ENCODE data around the gene CDKAL1. TPM values are rescaled to one million over a fixed set of nuclear protein-coding genes. Genes with fewer than 3 reads are reported as not detected.

The CDKAL1 gene
- total RNA-seq, 2 donors from 2014 or later = 23.5 to 26.4 TPM

- DNase-seq = no peak
- Histone ChIP-seq H3K27me3 (ENCODE audit: control insufficient read depth, insufficient read depth, low read length, poor library complexity, severe bottlenecking) (no peaks in the 10 kb centered on the region), H3K9me3 (ENCODE audit: control insufficient read depth, low read length) (no peaks in the 10 kb centered on the region), H3K9ac (ENCODE audit: extremely low read depth, low read length, poor library complexity, severe bottlenecking) (no peak overlapping the region), H3K36me3 (ENCODE audit: control insufficient read depth, insufficient read depth, low read length) (peaks cover 27% of the 10 kb centered on the region), H3K27ac (ENCODE audit: low read depth, low read length) (no peak overlapping the region), H3K4me3 (ENCODE audit: low read length) (no peak overlapping the region), H3K4me1 (ENCODE audit: control insufficient read depth, insufficient read depth, low read length) (no peaks in the 10 kb centered on the region)
- Mint-ChIP-seq H3K9me3 (no peaks in the 10 kb centered on the region), H3K4me3 (no peak overlapping the region), H3K36me3 (ENCODE audit: low read depth) (peaks cover 28% of the 10 kb centered on the region), H3K27me3 (ENCODE audit: insufficient read depth) (no peaks in the 10 kb centered on the region), H3K27ac (no peak overlapping the region), H3K4me1 (peaks cover 13% of the 10 kb centered on the region)
- 92% methylated on average over 5 of the region's 5 CpGs for WGBS, 2 experiments (ENCODE audit: insufficient coverage in 1 of 2, insufficient read length in 1 of 2)
- TF ChIP-seq, protein P1, sequence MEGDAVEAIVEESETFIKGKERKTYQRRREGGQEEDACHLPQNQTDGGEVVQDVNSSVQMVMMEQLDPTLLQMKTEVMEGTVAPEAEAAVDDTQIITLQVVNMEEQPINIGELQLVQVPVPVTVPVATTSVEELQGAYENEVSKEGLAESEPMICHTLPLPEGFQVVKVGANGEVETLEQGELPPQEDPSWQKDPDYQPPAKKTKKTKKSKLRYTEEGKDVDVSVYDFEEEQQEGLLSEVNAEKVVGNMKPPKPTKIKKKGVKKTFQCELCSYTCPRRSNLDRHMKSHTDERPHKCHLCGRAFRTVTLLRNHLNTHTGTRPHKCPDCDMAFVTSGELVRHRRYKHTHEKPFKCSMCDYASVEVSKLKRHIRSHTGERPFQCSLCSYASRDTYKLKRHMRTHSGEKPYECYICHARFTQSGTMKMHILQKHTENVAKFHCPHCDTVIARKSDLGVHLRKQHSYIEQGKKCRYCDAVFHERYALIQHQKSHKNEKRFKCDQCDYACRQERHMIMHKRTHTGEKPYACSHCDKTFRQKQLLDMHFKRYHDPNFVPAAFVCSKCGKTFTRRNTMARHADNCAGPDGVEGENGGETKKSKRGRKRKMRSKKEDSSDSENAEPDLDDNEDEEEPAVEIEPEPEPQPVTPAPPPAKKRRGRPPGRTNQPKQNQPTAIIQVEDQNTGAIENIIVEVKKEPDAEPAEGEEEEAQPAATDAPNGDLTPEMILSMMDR (conservative IDR thresholded peaks at IDR 0.05) = no peak
Observed at GRCh38 chr6:20540683-20541082, 6.4 kb downstream of the CDKAL1 start.

- H3K4me1 Mint-ChIP-seq = peaks cover 13% of the 10 kb centered on the region
- DNase-seq = no peak
- no peaks in the 10 kb centered on the region for H3K9me3 Mint-ChIP-seq
- H3K4me3 Mint-ChIP-seq = no peak overlapping the region
- H3K27me3 ChIP-seq (ENCODE audit: control insufficient read depth, insufficient read depth, low read length, poor library complexity, severe bottlenecking) = no peaks in the 10 kb centered on the region
- TF ChIP-seq, protein P1 (conservative IDR thresholded peaks at IDR 0.05) = no peak
- no peak overlapping the region for H3K4me3 ChIP-seq (ENCODE audit: low read length)
- H3K36me3 Mint-ChIP-seq (ENCODE audit: low read depth) = peaks cover 35% of the 10 kb centered on the region
- H3K27me3 Mint-ChIP-seq (ENCODE audit: insufficient read depth) = no peaks in the 10 kb centered on the region
- peaks cover 31% of the 10 kb centered on the region for H3K36me3 ChIP-seq (ENCODE audit: control insufficient read depth, insufficient read depth, low read length)
- 87 to 97% methylated on average over 3 to 6 of the region's 6 CpGs for WGBS, 2 experiments (ENCODE audit: insufficient coverage in 1 of 2, insufficient read length in 1 of 2)
- H3K27ac Mint-ChIP-seq = no peak overlapping the region
- peaks cover 6% of the 10 kb centered on the region for H3K9me3 ChIP-seq (ENCODE audit: control insufficient read depth, low read length)
- H3K27ac ChIP-seq (ENCODE audit: low read depth, low read length) = no peak overlapping the region
- H3K9ac ChIP-seq (ENCODE audit: extremely low read depth, low read length, poor library complexity, severe bottlenecking) = no peak overlapping the region
- H3K4me1 ChIP-seq (ENCODE audit: control insufficient read depth, insufficient read depth, low read length) = no peaks in the 10 kb centered on the region
Observed at GRCh38 chr6:20541382-20541781, 7.1 kb downstream of the CDKAL1 start.

GRCh38 chr6:20542927-20543602, 8.8 kb downstream of the CDKAL1 start:
- WGBS, 2 experiments (ENCODE audit: insufficient coverage in 1 of 2, insufficient read length in 1 of 2) = 88 to 94% methylated on average over 1 to 2 of the region's 2 CpGs
- no peak overlapping the region for H3K9ac ChIP-seq (ENCODE audit: extremely low read depth, low read length, poor library complexity, severe bottlenecking)
- no peaks in the 10 kb centered on the region for H3K4me1 ChIP-seq (ENCODE audit: control insufficient read depth, insufficient read depth, low read length)
- Mint-ChIP-seq H3K27me3 (ENCODE audit: insufficient read depth) (no peaks in the 10 kb centered on the region), H3K4me3 (no peak overlapping the region), H3K4me1 (peaks cover 11% of the 10 kb centered on the region), H3K27ac (no peak overlapping the region), H3K9me3 (no peaks in the 10 kb centered on the region), H3K36me3 (ENCODE audit: low read depth) (peaks cover 46% of the 10 kb centered on the region)
- no peak overlapping the region for H3K27ac ChIP-seq (ENCODE audit: low read depth, low read length)
- H3K9me3 ChIP-seq (ENCODE audit: control insufficient read depth, low read length) = peaks cover 9% of the 10 kb centered on the region
- no peaks in the 10 kb centered on the region for H3K27me3 ChIP-seq (ENCODE audit: control insufficient read depth, insufficient read depth, low read length, poor library complexity, severe bottlenecking)
- H3K36me3 ChIP-seq (ENCODE audit: control insufficient read depth, insufficient read depth, low read length) = peaks cover 43% of the 10 kb centered on the region
- H3K4me3 ChIP-seq (ENCODE audit: low read length) = no peak overlapping the region
- DNase-seq = no peak
- TF ChIP-seq, protein P1 (conservative IDR thresholded peaks at IDR 0.05) = no peak

Data from endodermal cell (in vitro differentiated cells).